OCI-LY7 (cell line): ENCODE measurements around the gene DLX4.

Experiments used
- CTCF ChIP-seq: fragments of 200-600 bp; sonication (generic); conservative IDR thresholded peaks from 2 replicates; pipeline ENCODE4 v1.5.1; 2014; ENCODE audit warnings: mild to moderate bottlenecking, antibody characterized with exemption, low read length, moderate library complexity, mixed read lengths
- EZH2phosphoT487 ChIP-seq: fragments of 200-600 bp; sonication (generic); IDR thresholded peaks from 2 replicates; pipeline ENCODE4 v1.6.1; 2018; ENCODE audit warnings: low read depth, borderline replicate concordance, mild to moderate bottlenecking, mixed run types, antibody characterized with exemption, low read length, moderate library complexity, mixed read lengths

- no peak for TF ChIP-seq CTCF
- TF ChIP-seq EZH2phosphoT487 = no peak
Measured at GRCh38 chr17:49964303-49964768, 4.7 kb upstream of the DLX4 start.
